ENCODE measurements around the gene CD2.

CD2 gene

DNA sequence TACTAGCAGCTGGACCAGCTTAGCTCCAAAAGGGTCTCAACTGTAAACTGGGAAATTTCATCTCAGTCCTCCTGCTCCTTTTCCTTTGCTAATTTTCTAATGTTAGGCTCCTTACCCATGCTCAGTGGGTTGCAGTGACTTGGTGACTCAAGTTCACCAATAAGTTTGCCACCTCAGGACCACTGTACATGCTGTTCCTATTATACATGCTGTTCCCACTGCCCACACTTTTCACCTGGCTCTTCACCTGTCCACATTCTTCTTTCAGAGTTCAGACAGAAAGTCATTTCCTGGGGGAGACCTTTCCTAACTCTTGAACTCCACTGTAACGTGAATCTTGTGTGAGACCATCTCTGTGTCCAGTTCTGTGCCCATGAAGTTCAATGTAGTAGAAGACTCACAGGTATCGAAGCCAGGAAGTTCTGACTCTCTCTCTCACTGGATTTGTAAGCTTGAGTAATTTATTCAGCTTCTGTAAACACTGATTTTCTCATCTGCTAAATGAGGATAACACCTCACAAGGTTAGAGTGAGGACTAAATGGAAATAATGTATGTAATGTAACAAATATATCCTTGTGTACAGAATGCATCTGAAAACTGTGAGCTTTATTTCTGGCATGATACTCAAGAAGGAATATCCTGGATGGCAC lies 17.9 kb downstream of the CD2 start:
- no peak for DNase-seq

DNA sequence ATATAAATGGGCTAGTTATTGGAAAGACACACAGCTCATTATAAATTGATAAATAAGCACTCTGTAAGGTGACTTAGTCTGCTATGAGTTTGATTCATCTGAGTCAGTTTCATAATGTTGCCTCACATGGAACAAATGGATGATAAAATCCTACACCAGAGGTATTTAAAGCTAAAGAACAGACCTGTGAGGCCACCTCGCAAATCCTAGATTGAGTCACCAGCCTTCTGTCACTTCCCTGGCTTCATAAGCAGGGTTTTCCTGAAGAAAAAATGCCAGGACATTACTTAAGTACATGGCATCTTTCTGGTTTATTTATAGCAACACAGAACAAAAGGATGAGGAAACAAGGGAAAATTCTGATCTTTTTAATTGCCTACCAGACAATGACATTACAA lies 18.4 kb downstream of the CD2 start:
- DNase-seq, result peak in 3 of 58 donors; percentile 6 to 40 (median 8)

DNA sequence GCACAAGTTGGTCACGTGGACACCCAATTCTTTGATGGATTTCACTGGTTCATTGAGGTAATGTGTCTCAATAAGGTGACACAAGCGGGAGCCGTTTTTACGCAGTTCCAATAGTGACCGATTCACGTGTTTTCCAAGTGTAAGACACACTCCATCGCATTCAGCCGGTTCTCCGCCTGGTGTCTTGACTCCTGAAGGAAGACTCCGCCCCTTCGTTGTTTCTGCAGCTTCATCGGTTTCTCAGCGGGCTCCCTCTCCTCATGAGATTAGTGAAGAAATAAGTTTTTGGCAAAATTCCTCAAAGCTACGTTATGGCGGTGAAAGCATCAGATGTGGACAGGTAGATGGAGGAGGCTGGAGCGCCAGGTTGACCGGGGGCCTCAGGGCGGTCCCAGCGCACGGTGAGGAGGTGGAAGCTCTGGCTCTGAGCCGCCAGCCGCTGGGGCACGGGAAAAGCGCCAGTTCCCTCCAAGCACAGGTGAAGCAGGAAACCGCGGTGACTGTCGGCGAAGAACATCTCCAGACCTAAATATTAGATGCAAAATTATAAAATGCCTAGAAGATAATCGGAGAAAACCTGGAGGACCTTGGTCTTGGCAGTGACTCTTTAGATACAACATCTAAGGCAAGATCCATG lies 21.0 kb downstream of the CD2 start:
- no peak for DNase-seq

DNA sequence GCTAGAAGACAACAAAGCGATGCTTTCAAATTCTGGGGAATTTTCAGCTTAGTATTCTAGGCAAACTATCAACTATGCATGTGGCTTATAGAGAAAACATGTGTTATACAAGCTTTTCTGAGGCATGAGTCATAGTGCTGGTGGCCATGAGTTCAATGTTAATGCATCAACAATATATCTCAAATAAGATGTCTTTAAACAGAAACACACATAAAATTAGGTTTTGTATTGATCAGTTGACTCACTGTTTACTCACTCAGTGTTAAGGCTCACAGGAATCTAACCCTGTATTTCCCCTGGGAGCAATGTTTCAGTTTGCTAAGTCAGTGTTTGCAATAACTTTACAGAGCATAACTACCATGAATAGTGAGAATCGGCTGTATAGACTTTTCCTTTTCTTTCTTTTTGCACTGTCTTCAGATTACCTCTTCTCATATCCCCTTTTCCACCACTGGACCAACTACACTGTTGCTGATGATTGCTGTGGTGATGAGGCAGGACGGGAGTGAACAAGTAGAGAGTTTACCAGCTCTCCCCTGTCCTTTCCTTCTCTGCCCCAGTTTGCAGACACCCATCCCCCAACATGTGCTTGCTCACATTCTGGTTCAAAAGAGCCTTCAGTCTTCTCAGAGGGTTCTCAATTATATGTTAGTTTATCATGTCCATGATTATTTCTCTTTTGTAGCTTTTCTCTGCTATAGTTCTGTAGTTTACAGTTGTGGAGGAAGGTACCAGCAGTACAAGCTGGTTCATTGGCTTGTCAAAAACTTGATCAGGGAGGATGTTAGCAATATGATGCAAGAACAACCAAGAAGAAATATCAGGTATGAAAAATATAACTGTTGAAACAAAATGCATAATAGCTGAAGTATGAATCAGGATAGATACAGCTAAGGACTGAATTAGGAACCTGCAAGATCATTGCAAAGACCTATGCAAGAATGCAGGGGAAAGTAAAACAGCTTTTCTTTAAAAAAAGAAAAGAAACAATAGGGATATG lies 23.9 kb downstream of the CD2 start:
- peak in 1 of 58 donors; percentile 0 for DNase-seq

DNA sequence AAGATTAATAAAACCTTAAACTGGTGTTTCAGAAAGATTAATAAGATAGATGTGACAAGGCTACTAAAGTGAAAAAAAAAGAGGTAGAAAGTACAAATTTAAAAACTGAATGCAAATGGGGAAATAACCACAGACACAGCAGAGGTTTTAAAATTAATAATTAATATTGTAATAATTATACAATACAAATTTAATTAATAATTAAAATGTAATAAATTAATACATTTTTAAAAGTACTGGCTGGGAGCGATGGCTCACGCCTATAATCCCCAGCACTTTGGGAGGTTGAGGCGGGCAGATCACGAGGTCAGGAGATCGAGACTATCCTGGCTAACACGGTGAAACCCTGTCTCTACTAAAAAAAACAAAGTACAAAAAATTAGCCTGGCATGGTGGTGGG lies 26.8 kb downstream of the CD2 start:
- DNase-seq, result no peak

DNA sequence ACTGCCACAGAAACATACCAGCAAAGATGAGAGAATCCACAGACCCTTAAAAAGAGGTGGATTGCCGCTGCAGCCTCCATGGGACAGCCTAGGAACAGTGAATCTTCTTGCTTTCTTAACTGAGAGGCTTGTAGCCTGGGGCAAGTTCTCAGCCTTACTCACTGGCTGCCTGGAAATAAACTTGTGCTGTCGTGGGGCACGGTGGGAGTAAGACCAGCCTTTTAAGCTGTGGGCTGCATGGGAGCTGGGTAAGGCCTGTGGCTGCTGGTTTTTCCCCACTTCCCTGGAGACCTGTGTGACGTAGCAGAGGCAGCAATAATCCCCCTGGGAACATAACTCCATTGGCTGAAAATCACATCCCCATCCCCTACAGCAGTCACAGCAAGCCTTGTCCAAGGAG lies 30.8 kb downstream of the CD2 start:
- DNase-seq, result no peak

DNA sequence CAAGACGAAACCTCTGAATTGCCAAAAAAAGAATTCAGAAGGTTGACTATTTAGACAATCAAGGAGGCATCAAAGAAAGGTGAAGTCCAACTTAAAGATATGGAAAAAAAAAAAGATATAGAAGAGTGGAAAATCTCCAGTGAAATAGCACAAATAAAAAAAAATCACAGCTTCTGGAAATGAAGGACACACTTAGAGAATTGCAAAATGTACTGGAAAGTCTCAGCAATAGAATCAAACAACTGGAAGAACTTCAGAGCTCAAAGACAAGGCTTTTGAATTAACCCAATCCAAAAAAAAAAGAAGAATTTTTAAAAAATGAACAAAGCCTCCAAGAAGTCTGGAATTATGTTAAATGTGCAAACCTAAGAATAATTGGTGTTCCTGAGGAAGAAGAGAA lies 31.8 kb downstream of the CD2 start:
- DNase-seq, result no peak

DNA sequence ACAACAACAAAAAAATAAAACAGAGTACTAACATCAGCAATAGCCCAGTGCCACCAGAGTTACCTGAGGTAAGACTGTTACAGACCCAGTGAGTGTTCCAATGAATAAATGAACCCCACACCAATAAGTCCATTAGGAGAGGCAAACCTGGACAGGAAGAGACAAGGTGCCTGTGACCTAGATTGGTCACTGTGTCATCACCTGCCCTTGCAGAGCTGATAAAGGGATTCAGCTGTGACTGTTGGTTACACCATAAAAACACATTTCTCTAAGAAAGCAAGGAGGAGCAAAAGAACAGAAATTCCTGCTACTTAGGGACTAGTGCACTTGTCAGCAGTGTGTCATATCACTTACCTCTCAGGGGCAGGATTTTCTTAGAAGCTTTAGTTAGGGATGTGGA lies 37.5 kb downstream of the CD2 start:
- no peak for DNase-seq

DNA sequence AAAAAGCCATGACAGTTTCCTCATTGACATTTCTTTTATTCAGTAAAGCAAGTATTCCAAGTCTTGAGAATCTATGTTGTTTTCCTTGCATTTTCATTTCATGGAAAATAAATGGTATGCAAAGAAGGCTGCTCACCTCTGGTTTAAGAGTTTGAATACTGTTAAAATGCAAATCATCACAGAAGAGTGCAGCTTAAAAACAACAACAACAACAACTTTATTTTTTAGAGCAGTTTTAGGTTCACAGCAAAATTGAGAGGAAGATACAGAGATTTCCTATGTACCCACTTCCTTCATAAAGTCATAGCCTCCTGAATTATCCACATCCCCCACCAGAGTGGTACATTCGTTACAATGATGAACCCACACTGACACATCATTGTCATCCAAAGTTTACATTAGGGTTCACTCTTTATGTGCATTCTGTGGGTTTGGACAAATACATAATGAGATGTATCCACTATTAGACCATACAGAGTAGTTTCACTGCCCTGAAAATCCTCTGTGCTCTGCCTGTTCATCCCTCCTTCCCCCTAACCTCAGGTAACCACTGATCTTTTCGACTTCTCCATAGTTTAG lies 39.2 kb downstream of the CD2 start:
- DNase-seq, result no peak

DNA sequence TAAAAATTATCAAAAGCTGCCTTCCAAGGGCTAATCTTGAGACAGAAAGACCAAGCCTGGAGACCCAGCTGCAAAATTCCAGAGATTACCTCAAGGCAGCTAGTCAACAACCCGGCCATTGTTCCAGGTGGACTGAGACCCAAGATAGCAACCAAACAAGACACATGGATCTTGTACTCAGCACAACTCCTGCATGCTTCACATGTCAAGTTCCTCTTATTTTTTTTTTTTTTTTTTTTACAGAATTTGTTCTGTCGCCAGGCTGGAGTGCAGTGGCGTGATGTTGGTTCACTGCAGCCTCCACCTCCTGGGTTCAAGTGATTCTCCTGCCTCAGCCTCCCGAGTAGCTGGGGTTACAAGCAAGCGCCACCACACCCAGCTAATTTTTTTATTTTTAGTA lies 40.1 kb downstream of the CD2 start:
- no peak for DNase-seq

DNA sequence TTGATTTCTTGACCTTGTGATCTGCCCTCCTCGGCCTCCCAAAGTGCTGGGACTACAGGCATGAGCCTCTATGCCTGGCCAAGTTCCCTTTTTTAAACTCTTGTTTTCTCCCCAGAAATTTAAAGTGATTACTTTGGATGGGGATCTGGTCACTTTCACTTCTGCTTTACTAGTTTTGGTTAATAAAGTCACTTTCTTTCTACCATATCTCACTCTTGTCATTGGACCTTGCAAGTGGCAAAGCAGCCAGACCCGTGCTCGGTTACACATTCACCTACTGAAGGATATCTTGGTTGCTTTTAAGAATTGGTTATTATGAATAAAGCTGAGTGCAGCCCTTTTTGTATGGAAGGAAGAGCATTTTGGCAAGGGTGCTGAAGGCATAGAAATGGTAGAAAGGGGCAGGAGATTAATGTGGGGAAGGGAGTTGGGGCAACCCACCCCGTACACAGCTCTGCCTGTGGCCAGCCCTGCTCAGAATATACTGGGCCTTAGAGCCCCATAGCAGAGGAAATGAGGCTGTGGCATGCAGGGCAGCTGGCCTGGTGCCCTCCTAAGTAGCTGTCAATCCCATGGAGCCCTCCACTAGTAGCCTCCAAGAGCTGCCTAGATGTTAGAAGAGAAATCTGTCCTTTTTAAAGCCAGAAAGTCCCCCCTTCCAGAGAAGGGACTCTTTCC lies 40.7 kb downstream of the CD2 start:
- DNase-seq, result no peak

DNA sequence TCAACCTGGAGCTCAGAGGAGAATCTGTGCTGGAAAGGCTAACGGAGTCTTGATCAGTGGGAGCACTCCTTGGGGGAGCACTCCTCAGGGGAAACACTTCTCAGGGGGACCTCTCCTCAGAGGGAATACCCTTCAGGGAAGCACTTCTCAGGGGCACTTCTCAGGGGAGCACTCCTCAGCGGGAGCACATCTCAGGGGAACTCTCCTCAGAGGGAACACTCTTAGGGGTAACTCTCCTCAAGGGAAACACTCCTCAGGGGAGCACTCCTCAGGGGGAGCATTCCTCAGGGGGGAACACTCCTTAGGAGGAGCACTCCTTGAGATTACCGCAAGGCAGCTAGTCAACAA lies 41.2 kb downstream of the CD2 start:
- no peak for DNase-seq

DNA sequence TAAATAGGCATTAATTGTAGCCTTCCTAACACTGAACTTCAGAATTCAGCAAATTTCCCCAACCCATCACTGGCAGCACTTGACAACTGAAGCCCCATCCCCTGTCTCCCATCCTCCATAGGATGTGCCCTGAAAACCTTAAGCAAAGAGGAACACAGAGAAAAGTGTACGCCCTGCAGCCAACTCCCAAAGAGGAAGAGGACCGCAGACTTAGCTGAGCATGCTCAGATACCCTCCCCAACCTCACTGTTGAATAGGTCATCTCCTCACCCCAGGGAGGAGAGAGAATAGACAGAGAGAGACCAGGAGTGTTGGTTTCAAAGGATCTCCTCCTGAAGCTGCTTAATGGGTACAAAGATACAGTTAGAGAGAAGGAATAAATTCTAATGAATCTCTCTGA lies 50.5 kb downstream of the CD2 start:
- DNase-seq, result no peak

DNA sequence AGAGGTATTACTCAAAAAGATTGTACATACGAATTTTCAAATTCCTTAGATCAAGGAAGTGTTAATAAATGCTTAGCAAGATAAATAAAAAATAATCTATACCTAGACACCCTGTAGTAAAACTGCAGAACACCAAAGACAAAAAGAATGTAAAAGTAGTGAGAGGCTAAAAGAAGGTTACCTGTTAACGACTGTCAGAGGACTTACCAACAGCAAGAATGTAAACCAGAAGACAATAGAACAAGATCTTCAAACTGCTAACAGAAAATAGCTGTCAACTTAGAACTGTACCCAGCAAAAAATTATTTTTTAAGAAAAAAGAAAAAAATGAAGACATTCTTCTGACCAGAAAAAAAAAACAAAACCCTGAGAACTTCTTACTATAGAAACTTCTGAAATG lies 51.2 kb downstream of the CD2 start:
- DNase-seq, result no peak

DNA sequence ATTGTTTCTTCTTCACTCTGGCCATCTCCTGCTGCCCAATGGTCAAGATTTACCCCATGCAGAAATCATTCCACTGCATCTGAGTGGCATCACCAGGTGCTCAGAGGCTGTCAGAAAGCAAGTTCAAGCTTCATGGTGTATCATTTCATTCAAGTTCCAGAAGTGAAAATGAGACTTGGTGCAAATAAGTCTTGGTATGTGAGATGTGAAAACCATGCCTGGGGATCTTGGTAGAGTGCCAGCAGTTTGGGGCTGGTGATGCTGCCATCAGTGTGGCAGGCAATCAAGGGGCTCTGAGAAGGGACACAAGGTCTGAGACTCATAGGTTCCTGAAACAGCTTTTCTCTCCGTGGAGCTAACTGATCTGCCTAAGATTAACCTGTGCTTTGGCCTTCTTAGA lies 52.0 kb downstream of the CD2 start:
- no peak for DNase-seq

DNA sequence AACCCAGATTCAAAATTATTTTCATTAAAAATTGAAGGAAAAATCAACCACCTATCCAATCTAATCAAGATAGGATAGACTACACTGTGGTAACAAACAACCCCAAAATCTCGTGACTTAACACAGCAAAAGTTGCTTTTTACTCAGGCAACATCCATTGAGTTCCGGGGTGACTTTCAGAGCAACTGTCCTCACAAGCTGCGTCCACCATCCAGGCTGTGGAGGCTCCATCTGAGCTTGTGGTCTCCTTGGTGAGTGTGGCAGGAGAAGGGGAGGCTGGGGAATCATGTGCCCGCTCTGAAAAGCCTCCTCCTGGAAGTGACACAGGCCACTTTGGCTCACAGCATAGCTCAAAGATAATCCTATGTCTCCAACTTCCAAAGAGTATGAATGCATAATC lies 52.4 kb downstream of the CD2 start:
- DNase-seq, result no peak

DNA sequence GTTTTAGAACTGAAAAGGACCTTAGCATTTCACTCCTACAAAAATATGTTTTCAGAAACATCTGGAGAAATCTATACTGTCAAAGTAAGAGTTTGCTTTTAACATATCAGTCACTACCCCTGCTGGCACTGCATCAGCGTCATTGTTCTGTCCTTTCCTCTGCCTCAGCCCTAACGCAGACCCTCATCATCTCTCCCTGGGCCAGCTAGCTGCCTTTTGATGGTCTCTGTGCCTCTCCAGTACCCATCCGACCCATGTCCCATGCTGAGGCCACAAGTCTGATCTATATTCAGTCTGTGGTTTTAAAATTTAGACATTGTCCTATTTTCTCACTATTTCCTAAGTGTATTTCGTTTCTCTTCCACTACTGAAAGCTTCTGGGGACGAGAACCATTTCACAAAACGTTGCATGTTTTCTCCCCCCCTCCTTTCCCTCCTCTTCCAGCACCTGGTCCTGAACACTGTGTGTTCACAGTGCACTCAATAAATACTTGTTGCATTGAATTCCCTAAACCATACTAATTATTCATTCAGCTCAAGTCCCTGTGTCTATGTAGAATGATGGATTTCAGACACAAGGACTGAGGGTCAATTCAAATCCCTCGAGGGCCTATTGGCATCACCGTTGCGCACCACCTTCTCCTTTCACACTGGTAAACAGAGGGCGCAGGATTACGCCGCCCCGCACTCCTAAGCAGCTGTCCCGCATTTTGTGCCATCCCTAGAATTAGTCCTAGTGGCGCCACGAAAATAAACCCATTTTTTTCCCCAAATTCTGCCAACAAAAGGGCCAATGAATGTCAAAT lies 53.4 kb downstream of the CD2 start:
- DNase-seq, result no peak

DNA sequence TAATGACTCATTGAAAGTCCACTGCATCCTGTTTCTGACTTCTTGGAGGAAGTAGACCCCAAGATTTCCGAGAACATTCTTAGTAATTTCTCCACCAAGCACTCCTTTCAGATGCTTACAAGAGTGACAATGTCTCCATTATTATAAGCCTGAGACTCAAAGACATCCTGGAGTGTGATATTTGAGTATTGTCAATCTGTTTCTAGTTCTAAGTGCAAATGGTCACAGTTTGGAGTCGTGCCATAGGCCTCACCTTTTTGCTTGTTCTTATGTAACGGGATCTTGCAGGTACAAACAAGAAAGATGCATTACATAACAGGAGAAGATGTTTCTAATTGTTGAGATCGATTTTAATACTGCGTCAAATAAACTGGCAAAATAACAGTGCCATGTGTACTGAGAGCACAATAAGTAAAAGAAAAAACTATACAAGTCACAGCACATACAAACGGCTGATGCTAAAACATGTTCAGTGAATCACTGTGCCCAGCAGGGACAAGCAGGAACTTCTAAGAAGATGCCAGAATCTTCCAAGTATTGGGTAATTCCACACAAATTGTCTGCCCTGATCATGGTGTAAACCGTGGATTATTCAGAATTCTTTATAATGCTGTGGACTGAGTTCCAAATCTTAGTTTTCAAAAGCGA lies 54.1 kb downstream of the CD2 start:
- no peak for DNase-seq

DNA sequence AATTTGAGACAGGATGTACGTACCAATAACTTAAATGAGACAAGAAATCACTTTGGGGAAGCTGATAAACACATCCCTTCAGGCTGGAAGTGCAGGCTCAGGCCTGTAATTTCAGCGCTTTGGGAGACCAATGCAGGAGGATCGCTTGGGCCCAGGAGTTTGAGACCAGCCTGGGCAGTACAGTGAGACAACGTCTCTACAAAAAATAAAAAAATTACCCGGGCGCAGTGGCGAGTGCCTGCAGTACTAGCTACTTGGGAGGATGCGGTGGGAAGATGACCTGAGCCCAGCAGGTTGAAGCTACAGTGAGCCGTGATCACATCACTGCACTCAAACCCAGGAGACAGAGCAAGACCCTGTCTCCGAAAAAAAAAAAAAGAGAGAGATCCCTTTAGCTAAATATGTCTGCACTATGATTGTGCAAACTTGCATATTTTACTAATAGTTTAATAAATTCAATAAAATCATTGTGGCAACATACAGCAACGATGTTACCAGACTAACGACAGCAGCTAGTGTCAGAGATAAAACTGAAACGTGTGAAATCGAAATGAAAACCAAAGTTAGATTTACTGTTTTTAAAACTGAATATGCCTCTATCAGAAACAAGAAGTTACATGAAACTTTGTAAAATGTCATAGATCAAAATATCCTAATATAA lies 54.7 kb downstream of the CD2 start:
- DNase-seq, result no peak

DNA sequence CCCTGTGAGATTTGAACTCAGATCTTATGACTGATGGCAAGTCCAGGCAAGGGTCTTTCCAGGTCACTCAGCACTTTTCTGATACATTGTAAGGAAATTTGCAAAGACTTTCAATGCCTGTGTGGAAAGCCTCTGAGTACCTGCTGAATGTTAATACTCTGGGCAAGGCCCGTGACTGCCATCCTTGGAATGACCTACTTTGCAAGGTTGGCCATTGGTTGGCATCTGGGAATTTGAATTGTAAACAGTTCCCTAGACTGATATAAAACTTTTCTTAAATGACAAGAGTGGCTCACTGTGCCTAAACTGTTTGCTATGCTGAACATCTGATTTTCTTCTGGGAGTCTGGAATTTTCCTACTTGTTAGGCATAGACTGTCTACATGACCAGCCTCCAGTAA lies 57.1 kb downstream of the CD2 start:
- no peak for DNase-seq
